Omental fat pad (tissue), 4 donors: Measurements from ENCODE around the gene TNFRSF25. TPM values are rescaled to one million over a fixed set of nuclear protein-coding genes. Genes with fewer than 3 reads are reported as not detected.

Experiments used
- ATAC-seq: fragments of 150-250 bp; one replicate; pipeline ENCODE4 v1.9.1; 2016; ENCODE audit warnings: mild to moderate bottlenecking, moderate library complexity; ENCODE audit not compliant: low FRiP score
- DNase-seq: peaks from one replicate; pipeline ENCODE4 v3.0.0-alpha.2; 2019; ENCODE audit warnings: low spot score
- CTCF ChIP-seq, 3 donors: fragments of 450-650 bp; IDR thresholded peaks; one replicate each; pipeline ENCODE4 v1.5.1; 2016 to 2017; ENCODE audit warnings: antibody characterized with exemption in 3 of 3, mild to moderate bottlenecking in 3 of 3, moderate library complexity in 2 of 3
- total RNA-seq, 4 donors: library from RNA; depleted of rRNA; stranded (reverse); fragments of >200 nt; gene quantifications; one replicate each; pipeline ENCODE4 v1.1.0, GENCODE V29; 2016

The TNFRSF25 gene
- total RNA-seq, 4 donors from 2014 or later, result 4.4 to 25.5 (median 6.6) TPM

- ATAC-seq (no peak), DNase-seq (no peak)
- TF ChIP-seq CTCF (IDR thresholded peaks at IDR 0.05), result no peak
Observed at GRCh38 chr1:6501279-6501813, 35.4 kb upstream of the TNFRSF25 start.

- DNase-seq (no peak), ATAC-seq (no peak)
- no peak for TF ChIP-seq CTCF (IDR thresholded peaks at IDR 0.05)
Observed at GRCh38 chr1:6500544-6501278, 34.7 kb upstream of the TNFRSF25 start.

GRCh38 chr1:6499296-6499695 lies 33.3 kb upstream of the TNFRSF25 start:
- DNase-seq (no peak), ATAC-seq (no peak)
- no peak for TF ChIP-seq CTCF (IDR thresholded peaks at IDR 0.05)

- no peak for TF ChIP-seq CTCF (IDR thresholded peaks at IDR 0.05)
- DNase-seq, result no peak
- no peak for ATAC-seq
Observed at GRCh38 chr1:6498576-6499111, 32.7 kb upstream of the TNFRSF25 start.

GRCh38 chr1:6497867-6498575 lies 32.0 kb upstream of the TNFRSF25 start:
- no peak for DNase-seq
- TF ChIP-seq CTCF (IDR thresholded peaks at IDR 0.05), result no peak
- ATAC-seq, result no peak

- TF ChIP-seq CTCF (IDR thresholded peaks at IDR 0.05), result no peak
- ATAC-seq, result peak; percentile 49
- no peak for DNase-seq
Observed at GRCh38 chr1:6497215-6497866, 31.4 kb upstream of the TNFRSF25 start.
